ENCODE results near the gene RHOH. TPM values are rescaled to one million over a fixed set of nuclear protein-coding genes. Genes with fewer than 3 reads are reported as not detected.
"Not testable (repeated sequence)": the region's sequence is repeated elsewhere in the genome, so short reads cannot be mapped to it uniquely, and the experiment has no call there.

Gene RHOH
- total RNA-seq (2016; rRNA removed; fragmentation: Illumina TruSeq; extraction: Trizol) (not detected in 2 replicates), polyA plus RNA-seq (2011; rRNA removed) (0.22 and 0.57 TPM in 2 replicates), polyA minus RNA-seq (2011; rRNA and poly(A)+ RNA removed; ENCODE audit: low replicate concordance) (0.82 TPM in 1 of 2 replicates, not detected in the other), Bru-seq, nascent RNA (percentile 27 among the genes with signal in this experiment), BruChase-seq, experiment 1, labeled RNA remaining after a 6-hour chase (percentile 27 among the genes with signal in this experiment), BruChase-seq, experiment 2, labeled RNA remaining after a 2-hour chase (percentile 34 among the genes with signal in this experiment)
- total RNA-seq (2016; cell fraction: cytosol; rRNA removed; fragmentation: Illumina TruSeq; extraction: Trizol; ENCODE audit: low read depth), result not detected in 2 replicates
- total RNA-seq (2016; cell fraction: insoluble cytoplasmic fraction; rRNA removed; fragmentation: Illumina TruSeq; extraction: Trizol), result 0.06 TPM in 1 of 2 replicates, not detected in the other
- total RNA-seq (2016; cell fraction: membrane; rRNA removed; fragmentation: Illumina TruSeq; extraction: Trizol), result not detected in 2 replicates
- not detected in 2 replicates for total RNA-seq (2016; cell fraction: nucleus; rRNA removed; fragmentation: Illumina TruSeq; extraction: Trizol)
- 0.21 and 0.59 TPM in 2 replicates for polyA plus RNA-seq (2011; cell fraction: cytosol; rRNA removed)
- polyA plus RNA-seq (2011; cell fraction: nucleus; rRNA removed), result 0.38 and 0.48 TPM in 2 replicates
- 0.11 and 0.48 TPM in 2 replicates for polyA plus RNA-seq (2012)
- polyA plus RNA-seq (2016; cell fraction: cytosol; fragmentation: Illumina TruSeq; extraction: Trizol; ENCODE audit: low read depth), result not detected in 2 replicates
- polyA plus RNA-seq (2016; cell fraction: insoluble cytoplasmic fraction; fragmentation: Illumina TruSeq; extraction: Trizol; ENCODE audit: low read depth), result 0.21 TPM in 1 of 2 replicates, not detected in the other
- polyA plus RNA-seq (2016; cell fraction: membrane; fragmentation: Illumina TruSeq; extraction: Trizol; ENCODE audit: low read depth), result not detected in 2 replicates
- polyA plus RNA-seq (2016; cell fraction: nucleus; fragmentation: Illumina TruSeq; extraction: Trizol; ENCODE audit: insufficient read depth, low read depth), result not detected in 2 replicates
- 0.30 TPM in 1 of 2 replicates, not detected in the other for polyA minus RNA-seq (2011; cell fraction: cytosol; rRNA and poly(A)+ RNA removed)
- 0.13 and 0.87 TPM in 2 replicates for polyA minus RNA-seq (2011; cell fraction: nucleus; rRNA and poly(A)+ RNA removed)
- long read RNA-seq, experiment 1, result 0 reads
- long read RNA-seq, experiment 2, partial matches to known transcripts, result 1 of 1 reads
- long read RNA-seq, experiment 2, other reads (novel, unspliced or antisense), result 0 of 1 reads

GRCh38 chr4:40196724-40197281 is at the start of gene RHOH:
Gene RHOH, plus strand, starts transcription at chr4:40197031. Its CDS starts 46,356 bp downstream, at chr4:40243387.
- DNase-seq (ENCODE audit: low spot score), result no peak
- Histone ChIP-seq H3K4me1 (ENCODE audit: insufficient read depth, low read length) (peaks cover 51% of the 10 kb centered on the region), H2AFZ (ENCODE audit: low read length) (no peak within 1 kb of the TSS), H3K4me2 (ENCODE audit: low read depth, low read length) (no peak within 1 kb of the TSS), H3K27ac (ENCODE audit: extremely low read length, insufficient read depth, low read length) (no peak within 1 kb of the TSS), H3K36me3 (replicated peaks in 1 of 2; ENCODE audit: control insufficient read depth in 1 of 2, insufficient read depth in 2 of 2, low read length in 2 of 2) (no peaks in the 10 kb centered on the region), H3K9ac (ENCODE audit: insufficient read depth, low read depth, low read length) (no peak within 1 kb of the TSS), H3K9me3 (ENCODE audit: low read length) (no peaks in the 10 kb centered on the region), H3K79me2 (ENCODE audit: insufficient read depth, low read length) (no peaks in the 10 kb centered on the region), H3K27me3 (ENCODE audit: control insufficient read depth in 1 of 2, insufficient read depth in 2 of 2, low read length in 2 of 2) (no peaks in the 10 kb centered on the region; a peak in 1 of 5 replicates), H4K20me1 (ENCODE audit: insufficient read depth, low read length) (no peaks in the 10 kb centered on the region), H3K4me3 (replicated peaks in 1 of 3; ENCODE audit: insufficient read depth in 1 of 3, low read depth in 2 of 3, low read length in 3 of 3) (no peak within 1 kb of the TSS)
- intact Hi-C loops (cut with micrococcal nuclease; ENCODE audit: unreplicated experiment), result no loop called here
- TF ChIP-seq EP300 (IDR thresholded peaks at IDR 0.05; ENCODE audit: low read depth in 2 of 2, low read length in 2 of 2) (no peak), EP300 (CRISPR knock-in tag; IDR thresholded peaks at IDR 0.05; ENCODE audit: borderline replicate concordance) (no peak), U2AF2 (IDR thresholded peaks at IDR 0.05; ENCODE audit: low read depth, low read length) (no peak)
- CTCF ChIA-PET (ENCODE audit: low intra/inter-chr PET ratio, low total read pairs), result no interaction called here
- POLR2A ChIA-PET, result no interaction called here
- in situ Hi-C loops (cut with HindIII; ENCODE audit: extremely low pct_ligation_motif_present, low pct_unique_long_range_greater_than_20kb), result no loop called here
- ATAC-seq, result no peak
- WGBS (ENCODE audit: low lambda C conversion rate), result 81% methylated on average over 13 of the region's 14 CpGs
- BruUV-seq (replicated peaks), result no TSS peak
- FAIRE-seq, result no peak

GRCh38 chr4:40147490-40147889 is 49.3 kb upstream of the RHOH start:
- H3K27me3 ChIP-seq (ENCODE audit: control insufficient read depth in 1 of 2, insufficient read depth in 2 of 2, low read length in 2 of 2); POLR2A ChIA-PET; in situ Hi-C loops (cut with HindIII; ENCODE audit: extremely low pct_ligation_motif_present, low pct_unique_long_range_greater_than_20kb); CTCF ChIA-PET (ENCODE audit: low intra/inter-chr PET ratio, low total read pairs); H3K27ac ChIP-seq (ENCODE audit: extremely low read length, insufficient read depth, low read length); H3K4me3 ChIP-seq (replicated peaks in 1 of 3; ENCODE audit: insufficient read depth in 1 of 3, low read depth in 2 of 3, low read length in 3 of 3); H3K9me3 ChIP-seq (ENCODE audit: low read length); DNase-seq (ENCODE audit: low spot score); H3K4me2 ChIP-seq (ENCODE audit: low read depth, low read length); ATAC-seq; FAIRE-seq; H3K9ac ChIP-seq (ENCODE audit: insufficient read depth, low read depth, low read length); H4K20me1 ChIP-seq (ENCODE audit: insufficient read depth, low read length); H2AFZ ChIP-seq (ENCODE audit: low read length); BruUV-seq (replicated peaks); H3K4me1 ChIP-seq (ENCODE audit: insufficient read depth, low read length); H3K79me2 ChIP-seq (ENCODE audit: insufficient read depth, low read length); intact Hi-C loops (cut with micrococcal nuclease; ENCODE audit: unreplicated experiment): not testable (repeated sequence)
- 100% methylated on average over 1 of the region's 31 CpGs for WGBS (ENCODE audit: low lambda C conversion rate)
- peaks cover 5 to 16% of the 10 kb centered on the region in 2 experiments; a peak in 4 of 5 replicates for H3K36me3 ChIP-seq (replicated peaks in 1 of 2; ENCODE audit: control insufficient read depth in 1 of 2, insufficient read depth in 2 of 2, low read length in 2 of 2)

Measured in HepG2 (cell line).